CD4-positive, alpha-beta T cell (primary cell): ENCODE measurements around the gene ABCB11. TPM values are rescaled to one million over a fixed set of nuclear protein-coding genes. Genes with fewer than 3 reads are reported as not detected.
A peak's percentile ranks its signal among the peaks of the same experiment; 100 is the strongest.

ENCODE experiments used
- ATAC-seq: fragments of 200-7000 bp; cut with Tn5 transposase; one replicate; pipeline ENCODE4 v1.10.0; 2022; ENCODE audit warnings: mild to moderate bottlenecking; ENCODE audit not compliant: poor library complexity
- CTCF ChIA-PET: fragments of 350-600 bp; sonication (Branson Sonifier 250); formaldehyde crosslinking; loops from one replicate; lab custom pipeline; 2021; ENCODE audit warnings: antibody characterized with exemption, inconsistent platforms; lab: Charles Lee
- POLR2A ChIA-PET: fragments of 350-600 bp; sonication (Branson Sonifier 250); formaldehyde crosslinking; loops from one replicate; lab custom pipeline; 2021; ENCODE audit warnings: antibody characterized with exemption, inconsistent platforms; lab: Charles Lee
- DNase-seq, 14 experiments: peaks; one replicate each; pipeline ENCODE4 v3.0.0-alpha.2; 2013 to 2020; ENCODE audit warnings: mixed read lengths in 2 of 14
- H3K27ac ChIP-seq, 2 donors: one replicate each; pipeline versions ENCODE4 v1.5.1 to v1.7.0; 2013; ENCODE audit warnings: low read length in 2 of 2, low read depth in 1 of 2, mild to moderate bottlenecking in 1 of 2
- H3K27me3 ChIP-seq, 2 experiments: 1 replicate in 1 of 2; 2 replicates in 1 of 2; pipeline versions ENCODE4 v1.6.1 to v1.7.0; 2013; ENCODE audit warnings: low read length in 2 of 2, control low read depth in 1 of 2, mild to moderate bottlenecking in 1 of 2, moderate library complexity in 1 of 2; ENCODE audit not compliant: insufficient read depth in 2 of 2, control insufficient read depth in 1 of 2
- H3K36me3 ChIP-seq: one replicate; pipeline ENCODE4 v1.6.1; 2013; ENCODE audit warnings: low read length, control low read depth; ENCODE audit not compliant: insufficient read depth
- H3K4me1 ChIP-seq: one replicate; pipeline ENCODE4 v1.6.1; 2013; ENCODE audit warnings: low read length, control low read depth; ENCODE audit not compliant: insufficient read depth
- H3K4me3 ChIP-seq: one replicate; pipeline ENCODE4 v1.5.1; 2013; ENCODE audit warnings: mild to moderate bottlenecking, low read length, moderate library complexity
- H3K9me3 ChIP-seq, 2 experiments: 1 replicate in 1 of 2; 2 replicates in 1 of 2; pipeline versions ENCODE4 v1.6.1 to v1.7.0; 2013; ENCODE audit warnings: low read length in 2 of 2, mild to moderate bottlenecking in 2 of 2, control low read depth in 1 of 2, moderate library complexity in 1 of 2; ENCODE audit not compliant: control insufficient read depth in 1 of 2, insufficient read depth in 1 of 2
- H3K27ac Mint-ChIP-seq: one replicate; pipeline ENCODE4 v1.8.0; 2020; ENCODE audit warnings: mixed read lengths
- H3K27me3 Mint-ChIP-seq: one replicate; pipeline ENCODE4 v1.8.0; 2021; ENCODE audit warnings: mixed read lengths
- H3K36me3 Mint-ChIP-seq: one replicate; pipeline ENCODE4 v1.8.0; 2021; ENCODE audit warnings: low read depth, mixed read lengths
- H3K4me1 Mint-ChIP-seq: one replicate; pipeline ENCODE4 v1.8.0; 2021; ENCODE audit warnings: low read depth, mixed read lengths
- H3K4me3 Mint-ChIP-seq: one replicate; pipeline ENCODE4 v1.8.0; 2020; ENCODE audit warnings: mild to moderate bottlenecking, mixed read lengths
- H3K9me3 Mint-ChIP-seq: one replicate; pipeline ENCODE4 v1.8.0; 2020; ENCODE audit warnings: mixed read lengths
- intact Hi-C, 2 experiments: fragments of 100-400 bp; cut with DNase I in 1 of 2; cut with micrococcal nuclease in 1 of 2; formaldehyde crosslinking; loops; one replicate each; pipeline versions ENCODE4 v1.15.1 to v1.9.0; 2023 to 2025; cut with DNase I, micrococcal nuclease
- total RNA-seq, 174 experiments: library from RNA in 2 of 174; stranded (reverse) in 2 of 174; gene quantifications; one replicate each; pipeline ENCODE4 v1.2.3 and lab custom pipeline; 2021 to 2026
- TF ChIP-seq, protein P1 (sequence below): fragments of 200-600 bp; IDR thresholded peaks from one replicate; pipeline ENCODE4 v1.8.0; 2022; ENCODE audit warnings: antibody characterized with exemption, mild to moderate bottlenecking

Gene ABCB11
- total RNA-seq, 2 experiments from 2014 or later: not detected

DNA sequence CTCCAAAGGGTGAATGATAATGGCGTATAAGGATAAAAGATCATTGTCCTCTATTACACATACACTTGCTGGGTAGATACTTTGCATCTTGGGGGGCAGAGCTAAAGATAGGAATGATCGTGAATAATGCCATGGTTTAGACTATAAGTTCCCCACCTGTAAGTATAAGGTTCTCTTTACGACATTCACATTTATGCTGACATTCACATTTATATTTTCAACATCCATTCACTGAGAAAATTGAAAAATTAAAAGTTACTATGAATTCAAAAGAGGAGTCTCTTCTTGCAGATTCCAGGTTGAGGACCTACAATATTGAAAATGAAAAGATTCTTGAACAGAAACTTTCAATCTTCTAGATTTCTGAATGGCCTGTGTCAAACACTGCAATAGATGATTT is 138.8 kb downstream of the ABCB11 start:
- Histone ChIP-seq H3K36me3 (no peaks in the 10 kb centered on the region), H3K9me3 (no peaks in the 10 kb centered on the region), H3K4me3 (no peak overlapping the region), H3K27me3 (no peaks in the 10 kb centered on the region), H3K4me1 (peaks cover 6% of the 10 kb centered on the region), H3K27ac (no peak overlapping the region)
- intact Hi-C loops: loop anchor here in 1 of 2 experiments (5.0 kb wide), 1 partner anchor 645 kb away; the partner anchor contains the start of gene STK39
- no peaks in the 10 kb centered on the region for H3K36me3 Mint-ChIP-seq
- no peak overlapping the region for H3K27ac Mint-ChIP-seq
- H3K4me1 Mint-ChIP-seq: peaks cover 10% of the 10 kb centered on the region
- H3K4me3 Mint-ChIP-seq: no peak overlapping the region
- H3K27me3 Mint-ChIP-seq: peaks cover 4% of the 10 kb centered on the region
- no peaks in the 10 kb centered on the region for H3K9me3 Mint-ChIP-seq
- DNase-seq: no peak
- POLR2A ChIA-PET: no interaction called here
- CTCF ChIA-PET: no interaction called here
- ATAC-seq: no peak
- TF ChIP-seq, protein P1, sequence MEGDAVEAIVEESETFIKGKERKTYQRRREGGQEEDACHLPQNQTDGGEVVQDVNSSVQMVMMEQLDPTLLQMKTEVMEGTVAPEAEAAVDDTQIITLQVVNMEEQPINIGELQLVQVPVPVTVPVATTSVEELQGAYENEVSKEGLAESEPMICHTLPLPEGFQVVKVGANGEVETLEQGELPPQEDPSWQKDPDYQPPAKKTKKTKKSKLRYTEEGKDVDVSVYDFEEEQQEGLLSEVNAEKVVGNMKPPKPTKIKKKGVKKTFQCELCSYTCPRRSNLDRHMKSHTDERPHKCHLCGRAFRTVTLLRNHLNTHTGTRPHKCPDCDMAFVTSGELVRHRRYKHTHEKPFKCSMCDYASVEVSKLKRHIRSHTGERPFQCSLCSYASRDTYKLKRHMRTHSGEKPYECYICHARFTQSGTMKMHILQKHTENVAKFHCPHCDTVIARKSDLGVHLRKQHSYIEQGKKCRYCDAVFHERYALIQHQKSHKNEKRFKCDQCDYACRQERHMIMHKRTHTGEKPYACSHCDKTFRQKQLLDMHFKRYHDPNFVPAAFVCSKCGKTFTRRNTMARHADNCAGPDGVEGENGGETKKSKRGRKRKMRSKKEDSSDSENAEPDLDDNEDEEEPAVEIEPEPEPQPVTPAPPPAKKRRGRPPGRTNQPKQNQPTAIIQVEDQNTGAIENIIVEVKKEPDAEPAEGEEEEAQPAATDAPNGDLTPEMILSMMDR: no peak

DNA sequence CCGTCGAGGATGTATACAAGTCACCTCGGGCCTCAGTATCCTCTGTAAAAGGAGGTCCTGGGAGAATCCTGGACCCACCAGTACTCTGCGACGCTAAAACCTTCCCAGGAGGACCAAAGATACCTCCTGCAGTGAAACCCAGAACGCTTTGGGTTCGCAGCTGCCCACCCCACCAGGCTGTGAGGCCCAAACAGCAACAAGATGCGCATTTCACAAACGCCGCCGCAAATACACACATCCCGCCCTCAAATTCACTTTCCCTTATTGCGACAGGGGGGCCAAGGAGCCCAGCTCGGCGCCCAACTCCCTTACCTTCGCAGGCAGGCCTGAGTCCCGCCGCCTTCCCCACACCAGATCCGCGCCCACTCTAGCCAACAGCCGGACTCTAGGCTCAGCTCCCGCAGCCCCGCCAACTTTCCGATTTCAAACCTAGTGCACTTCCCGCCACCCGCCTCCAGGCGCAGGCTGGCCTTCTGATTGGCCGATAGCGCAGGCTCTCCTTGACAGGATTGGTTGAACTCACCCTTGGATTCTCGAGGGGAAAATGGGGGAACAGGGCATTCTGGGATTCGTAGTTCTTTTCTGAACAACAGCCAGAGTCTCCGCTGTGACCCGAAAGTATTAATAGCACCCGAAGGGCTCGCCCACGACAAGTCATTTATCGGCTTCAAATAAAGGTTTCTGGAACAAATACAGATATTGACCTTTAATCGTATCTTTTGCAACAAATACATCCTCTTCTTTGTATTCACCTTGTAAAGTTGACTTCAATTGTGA is 140.9 kb downstream of the ABCB11 start, which contains the start of gene SPC25:
Gene SPC25 (minus strand): TSS at position 425 of the 777 bp plus-strand sequence. CDS start 911 bp downstream, outside the sequence.
- peaks cover 4% of the 10 kb centered on the region for H3K27me3 Mint-ChIP-seq
- Histone ChIP-seq H3K4me1 (peaks cover 6% of the 10 kb centered on the region), H3K27me3 (no peaks in the 10 kb centered on the region), H3K36me3 (no peaks in the 10 kb centered on the region), H3K27ac (no peak within 1 kb of the TSS), H3K4me3 (peak within 1 kb of the TSS; percentile 70), H3K9me3 (no peaks in the 10 kb centered on the region)
- no peaks in the 10 kb centered on the region for H3K9me3 Mint-ChIP-seq
- ChIA-PET POLR2A (interaction anchor here (0.6 kb wide), 1 partner anchor 10 kb away, joined by 3 read pairs; no protein-coding TSS in a partner anchor), CTCF (no interaction called here)
- intact Hi-C loops: loop anchor here in 1 of 2 experiments (5.0 kb wide), 1 partner anchor 643 kb away; the partner anchor contains the start of gene STK39
- TF ChIP-seq, protein P1: no peak
- peaks cover 10% of the 10 kb centered on the region for H3K4me1 Mint-ChIP-seq
- ATAC-seq: peak; percentile 100
- H3K36me3 Mint-ChIP-seq: no peaks in the 10 kb centered on the region
- DNase-seq: peak; percentile 73 to 93 (median 80)
- no peak within 1 kb of the TSS for H3K27ac Mint-ChIP-seq
- H3K4me3 Mint-ChIP-seq: peak within 1 kb of the TSS; percentile 93

DNA sequence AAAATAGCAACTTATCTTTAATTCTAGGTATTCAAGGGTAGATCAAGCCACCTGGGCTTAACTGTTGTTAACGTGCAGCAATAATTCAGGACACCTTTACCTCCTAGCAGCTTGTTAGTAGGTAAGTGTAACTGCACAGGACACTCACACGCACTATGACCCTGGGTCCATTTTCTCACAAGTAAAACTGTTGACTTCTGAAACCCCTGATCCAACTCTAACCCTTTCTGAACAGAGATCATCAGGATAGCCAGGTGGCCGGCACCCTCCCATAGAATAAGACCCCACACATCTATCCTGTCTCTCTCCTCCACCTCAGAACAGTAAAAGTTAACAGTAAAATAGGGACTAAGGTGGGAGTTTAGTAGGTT is 141.5 kb downstream of the ABCB11 start:
- H3K4me1 Mint-ChIP-seq: peaks cover 10% of the 10 kb centered on the region
- CTCF ChIA-PET: no interaction called here
- Histone ChIP-seq H3K27me3 (no peaks in the 10 kb centered on the region), H3K4me3 (peak overlapping the region; percentile 70), H3K4me1 (peaks cover 6% of the 10 kb centered on the region), H3K36me3 (no peaks in the 10 kb centered on the region), H3K9me3 (no peaks in the 10 kb centered on the region), H3K27ac (no peak overlapping the region)
- ATAC-seq: no peak
- peaks cover 4% of the 10 kb centered on the region for H3K27me3 Mint-ChIP-seq
- TF ChIP-seq, protein P1: no peak
- POLR2A ChIA-PET: no interaction called here
- H3K36me3 Mint-ChIP-seq: no peaks in the 10 kb centered on the region
- intact Hi-C loops: loop anchor here in 1 of 2 experiments (5.0 kb wide), 1 partner anchor 642 kb away; the partner anchor contains the start of gene STK39
- DNase-seq: no peak
- H3K9me3 Mint-ChIP-seq: no peaks in the 10 kb centered on the region
- H3K27ac Mint-ChIP-seq: no peak overlapping the region
- H3K4me3 Mint-ChIP-seq: peak overlapping the region; percentile 93
